ENCODE results near the gene PRKAR1A. TPM values are rescaled to one million over a fixed set of nuclear protein-coding genes. Genes with fewer than 3 reads are reported as not detected.
A peak's percentile ranks its signal among the peaks of the same experiment; 100 is the strongest.

Gene PRKAR1A
- total and polyA plus RNA-seq, 4 donors, result 55.6 to 118 (median 104) TPM

- no peak for DNase-seq (ENCODE audit: low spot score)
- Histone ChIP-seq H3K9me3 (ENCODE audit: control insufficient read depth in 4 of 4, low read length in 3 of 4) (no peaks in the 10 kb centered on the region), H3K4me1 (ENCODE audit: control insufficient read depth in 4 of 4, insufficient read depth in 4 of 4, low read length in 3 of 4) (peaks cover 9 to 55% (median 45%) of the 10 kb centered on the region in 4 donors), H3K27me3 (ENCODE audit: control insufficient read depth in 4 of 4, insufficient read depth in 4 of 4, low read length in 3 of 4) (no peaks in the 10 kb centered on the region), H3K9ac (ENCODE audit: low read depth in 1 of 2, low read length in 2 of 2) (no peak overlapping the region), H3K4me3 (ENCODE audit: low read depth in 1 of 3, low read length in 3 of 3) (no peak overlapping the region), H3K36me3 (ENCODE audit: control insufficient read depth in 4 of 4, insufficient read depth in 3 of 4, low read depth in 1 of 4, low read length in 3 of 4) (no peaks in the 10 kb centered on the region), H3K27ac (ENCODE audit: low read depth in 1 of 2, low read length in 2 of 2) (peak overlapping the region in 1 of 2 donors; percentile 5)
- 88% methylated on average over 3 of the region's 3 CpGs for WGBS
- TF ChIP-seq CTCF (IDR thresholded peaks at IDR 0.05; ENCODE audit: low read depth, low read length, missing input control) (no peak), REST (IDR thresholded peaks at IDR 0.05) (no peak), FOXA2 (IDR thresholded peaks at IDR 0.05) (no peak), GABPA (IDR thresholded peaks at IDR 0.05 in 1 of 2, conservative IDR thresholded peaks at IDR 0.05 in 1 of 2) (no peak), TAF1 (conservative IDR thresholded peaks at IDR 0.05) (no peak), ZBTB33 (IDR thresholded peaks at IDR 0.05) (no peak), NR2F2 (IDR thresholded peaks at IDR 0.05) (no peak), MAX (IDR thresholded peaks at IDR 0.05) (no peak), FOXA1 (IDR thresholded peaks at IDR 0.05) (no peak), ATF3 (IDR thresholded peaks at IDR 0.05) (no peak), HNF4G (IDR thresholded peaks at IDR 0.05) (no peak), RAD21 (IDR thresholded peaks at IDR 0.05) (no peak)
Measured at GRCh38 chr17:68577497-68577821, 65.2 kb downstream of the PRKAR1A start.

- WGBS, result 97% methylated on average over 3 of the region's 3 CpGs
- H3K27me3 ChIP-seq (ENCODE audit: control insufficient read depth in 4 of 4, insufficient read depth in 4 of 4, low read length in 3 of 4), result no peaks in the 10 kb centered on the region
Measured at GRCh38 chr17:68578236-68578635, 66.0 kb downstream of the PRKAR1A start.

More at GRCh38 chr17:68578236-68578635, 66.0 kb downstream of the PRKAR1A start:
- Histone ChIP-seq H3K36me3 (ENCODE audit: control insufficient read depth in 4 of 4, insufficient read depth in 3 of 4, low read depth in 1 of 4, low read length in 3 of 4) (no peaks in the 10 kb centered on the region), H3K27ac (ENCODE audit: low read depth in 1 of 2, low read length in 2 of 2) (peak overlapping the region in 1 of 2 donors; percentile 14), H3K4me1 (ENCODE audit: control insufficient read depth in 4 of 4, insufficient read depth in 4 of 4, low read length in 3 of 4) (peaks cover 12 to 63% (median 49%) of the 10 kb centered on the region in 4 donors), H3K4me3 (ENCODE audit: low read depth in 1 of 3, low read length in 3 of 3) (no peak overlapping the region), H3K9ac (ENCODE audit: low read depth in 1 of 2, low read length in 2 of 2) (no peak overlapping the region), H3K9me3 (ENCODE audit: control insufficient read depth in 4 of 4, low read length in 3 of 4) (no peaks in the 10 kb centered on the region)
- DNase-seq (ENCODE audit: low spot score), result no peak
- TF ChIP-seq JUND (IDR thresholded peaks at IDR 0.05) (no peak), YY1 (IDR thresholded peaks at IDR 0.05) (no peak), HNF4G (IDR thresholded peaks at IDR 0.05) (no peak), SP1 (IDR thresholded peaks at IDR 0.05) (no peak), TAF1 (conservative IDR thresholded peaks at IDR 0.05) (no peak)
